ENCODE results near the gene TMEM245.

- TF ChIP-seq GATA3 (IDR thresholded peaks at IDR 0.05; ENCODE audit: low read depth, low read length) (no peak), GATA2 (IDR thresholded peaks at IDR 0.05; ENCODE audit: low read depth, low read length) (no peak)
These were observed 5.1 kb downstream of the TMEM245 start for GRCh38 chr9:109114670-109115069.

All from SH-SY5Y (cell line).